Ishikawa (cell line): ENCODE data around the gene PRMT7.

Source experiments
- CEBPB ChIP-seq: IDR thresholded peaks from 2 replicates; pipeline ENCODE4 v1.6.1; 2012
- CREB1 ChIP-seq: IDR thresholded peaks from 2 replicates; pipeline ENCODE4 v1.6.1; 2012; ENCODE audit warnings: low read depth
- EGR1 ChIP-seq: IDR thresholded peaks from 2 replicates; pipeline ENCODE4 v1.6.1; 2012
- EP300 ChIP-seq: IDR thresholded peaks from 2 replicates; pipeline ENCODE4 v1.6.1; 2012; ENCODE audit warnings: borderline replicate concordance
- FOXM1 ChIP-seq: IDR thresholded peaks from 2 replicates; pipeline ENCODE4 v1.6.1; 2012; ENCODE audit warnings: low read depth, borderline replicate concordance
- NFIC ChIP-seq: IDR thresholded peaks from 2 replicates; pipeline ENCODE4 v1.6.1; 2012
- RAD21 ChIP-seq: IDR thresholded peaks from 2 replicates; pipeline ENCODE4 v1.6.1; 2012; ENCODE audit warnings: low read depth
- TAF1 ChIP-seq: IDR thresholded peaks from 2 replicates; pipeline ENCODE4 v1.6.1; 2012; ENCODE audit warnings: low read depth, mild to moderate bottlenecking
- TCF12 ChIP-seq: IDR thresholded peaks from 2 replicates; pipeline ENCODE4 v1.6.1; 2012; ENCODE audit warnings: low read depth
- TEAD4 ChIP-seq: IDR thresholded peaks from 2 replicates; pipeline ENCODE4 v1.6.1; 2012
- YY1 ChIP-seq: IDR thresholded peaks from 2 replicates; pipeline ENCODE4 v1.6.1; 2012; ENCODE audit warnings: low read depth
- ZBTB7A ChIP-seq: IDR thresholded peaks from 2 replicates; pipeline ENCODE4 v1.6.1; 2012; ENCODE audit warnings: low read depth
- TF ChIP-seq, protein P1 (sequence below): IDR thresholded peaks from 2 replicates; pipeline ENCODE4 v1.6.1; 2012; ENCODE audit warnings: low read depth, mild to moderate bottlenecking
- TF ChIP-seq, protein P2 (sequence below): IDR thresholded peaks from 2 replicates; pipeline ENCODE4 v1.6.1; 2012
- TF ChIP-seq, protein P3 (sequence below): IDR thresholded peaks from 2 replicates; pipeline ENCODE4 v1.6.1; 2012

The PRMT7 gene

DNA sequence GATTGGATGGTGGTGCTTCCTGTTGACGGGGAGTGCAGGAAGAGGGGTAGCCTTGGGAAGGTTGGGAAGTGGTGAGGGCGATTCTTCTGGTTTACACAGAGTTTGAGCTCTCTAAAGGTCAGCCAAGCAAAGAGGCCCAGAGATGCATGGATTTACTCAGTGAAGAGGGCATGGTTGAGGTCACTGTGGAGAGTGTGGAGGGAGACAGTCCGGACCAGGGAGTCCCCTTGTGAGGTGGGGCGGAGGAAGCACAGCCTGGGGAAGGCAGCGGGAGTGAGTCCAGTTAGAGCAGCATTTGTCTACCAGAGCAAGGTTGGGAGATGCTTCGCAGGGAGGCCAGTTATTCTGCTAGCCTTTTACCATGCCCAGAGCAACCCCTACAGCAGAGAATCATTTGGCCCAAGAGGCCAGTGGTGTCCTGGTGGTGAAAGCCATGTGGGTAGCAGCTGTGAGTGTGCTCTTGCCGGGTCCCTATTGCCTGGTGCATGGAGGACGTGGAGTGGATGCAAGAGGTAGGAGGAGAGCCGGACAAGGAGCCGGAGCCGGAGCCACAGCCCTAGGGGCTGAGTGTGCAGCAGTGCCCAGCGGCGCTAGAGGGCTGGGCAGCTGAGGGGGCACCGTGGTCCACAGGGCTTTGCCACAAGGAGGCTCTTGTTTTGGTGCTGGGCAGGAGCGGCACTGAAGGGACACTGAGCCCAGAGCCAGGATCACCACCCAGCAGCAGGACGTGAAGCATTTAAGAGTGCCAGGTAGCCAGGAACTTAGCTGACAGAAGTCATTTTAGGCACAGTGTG lies 27.7 kb downstream of the PRMT7 start:
- TF ChIP-seq CEBPB, result no peak

DNA sequence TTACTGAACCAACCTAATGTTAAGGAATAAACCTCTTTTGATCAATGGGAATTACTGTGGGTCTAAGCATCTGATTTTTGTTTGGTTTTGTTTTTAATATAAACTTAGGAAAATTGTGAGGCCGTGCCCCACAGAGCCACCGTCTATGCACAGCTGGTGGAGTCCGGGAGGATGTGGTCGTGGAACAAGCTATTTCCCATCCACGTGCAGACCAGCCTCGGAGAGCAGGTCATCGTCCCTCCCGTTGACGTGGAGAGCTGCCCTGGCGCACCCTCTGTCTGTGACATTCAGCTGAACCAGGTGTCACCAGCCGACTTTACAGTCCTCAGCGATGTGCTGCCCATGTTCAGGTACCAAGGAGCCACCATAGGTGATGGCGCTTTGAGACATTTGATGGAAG lies 28.4 kb downstream of the PRMT7 start:
- no peak for TF ChIP-seq TAF1
- no peak for TF ChIP-seq RAD21
- TF ChIP-seq TEAD4, result no peak
- TF ChIP-seq TCF12, result no peak
- no peak for TF ChIP-seq FOXM1
- no peak for TF ChIP-seq CREB1
- TF ChIP-seq, protein P1, sequence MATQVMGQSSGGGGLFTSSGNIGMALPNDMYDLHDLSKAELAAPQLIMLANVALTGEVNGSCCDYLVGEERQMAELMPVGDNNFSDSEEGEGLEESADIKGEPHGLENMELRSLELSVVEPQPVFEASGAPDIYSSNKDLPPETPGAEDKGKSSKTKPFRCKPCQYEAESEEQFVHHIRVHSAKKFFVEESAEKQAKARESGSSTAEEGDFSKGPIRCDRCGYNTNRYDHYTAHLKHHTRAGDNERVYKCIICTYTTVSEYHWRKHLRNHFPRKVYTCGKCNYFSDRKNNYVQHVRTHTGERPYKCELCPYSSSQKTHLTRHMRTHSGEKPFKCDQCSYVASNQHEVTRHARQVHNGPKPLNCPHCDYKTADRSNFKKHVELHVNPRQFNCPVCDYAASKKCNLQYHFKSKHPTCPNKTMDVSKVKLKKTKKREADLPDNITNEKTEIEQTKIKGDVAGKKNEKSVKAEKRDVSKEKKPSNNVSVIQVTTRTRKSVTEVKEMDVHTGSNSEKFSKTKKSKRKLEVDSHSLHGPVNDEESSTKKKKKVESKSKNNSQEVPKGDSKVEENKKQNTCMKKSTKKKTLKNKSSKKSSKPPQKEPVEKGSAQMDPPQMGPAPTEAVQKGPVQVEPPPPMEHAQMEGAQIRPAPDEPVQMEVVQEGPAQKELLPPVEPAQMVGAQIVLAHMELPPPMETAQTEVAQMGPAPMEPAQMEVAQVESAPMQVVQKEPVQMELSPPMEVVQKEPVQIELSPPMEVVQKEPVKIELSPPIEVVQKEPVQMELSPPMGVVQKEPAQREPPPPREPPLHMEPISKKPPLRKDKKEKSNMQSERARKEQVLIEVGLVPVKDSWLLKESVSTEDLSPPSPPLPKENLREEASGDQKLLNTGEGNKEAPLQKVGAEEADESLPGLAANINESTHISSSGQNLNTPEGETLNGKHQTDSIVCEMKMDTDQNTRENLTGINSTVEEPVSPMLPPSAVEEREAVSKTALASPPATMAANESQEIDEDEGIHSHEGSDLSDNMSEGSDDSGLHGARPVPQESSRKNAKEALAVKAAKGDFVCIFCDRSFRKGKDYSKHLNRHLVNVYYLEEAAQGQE, result no peak
- TF ChIP-seq, protein P2, sequence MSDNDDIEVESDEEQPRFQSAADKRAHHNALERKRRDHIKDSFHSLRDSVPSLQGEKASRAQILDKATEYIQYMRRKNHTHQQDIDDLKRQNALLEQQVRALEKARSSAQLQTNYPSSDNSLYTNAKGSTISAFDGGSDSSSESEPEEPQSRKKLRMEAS, result no peak
- TF ChIP-seq, protein P3, sequence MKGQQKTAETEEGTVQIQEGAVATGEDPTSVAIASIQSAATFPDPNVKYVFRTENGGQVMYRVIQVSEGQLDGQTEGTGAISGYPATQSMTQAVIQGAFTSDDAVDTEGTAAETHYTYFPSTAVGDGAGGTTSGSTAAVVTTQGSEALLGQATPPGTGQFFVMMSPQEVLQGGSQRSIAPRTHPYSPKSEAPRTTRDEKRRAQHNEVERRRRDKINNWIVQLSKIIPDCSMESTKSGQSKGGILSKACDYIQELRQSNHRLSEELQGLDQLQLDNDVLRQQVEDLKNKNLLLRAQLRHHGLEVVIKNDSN, result no peak
- no peak for TF ChIP-seq YY1
- TF ChIP-seq EP300, result no peak
- TF ChIP-seq ZBTB7A, result no peak
- no peak for TF ChIP-seq NFIC
- TF ChIP-seq EGR1, result no peak
- TF ChIP-seq CEBPB, result no peak

DNA sequence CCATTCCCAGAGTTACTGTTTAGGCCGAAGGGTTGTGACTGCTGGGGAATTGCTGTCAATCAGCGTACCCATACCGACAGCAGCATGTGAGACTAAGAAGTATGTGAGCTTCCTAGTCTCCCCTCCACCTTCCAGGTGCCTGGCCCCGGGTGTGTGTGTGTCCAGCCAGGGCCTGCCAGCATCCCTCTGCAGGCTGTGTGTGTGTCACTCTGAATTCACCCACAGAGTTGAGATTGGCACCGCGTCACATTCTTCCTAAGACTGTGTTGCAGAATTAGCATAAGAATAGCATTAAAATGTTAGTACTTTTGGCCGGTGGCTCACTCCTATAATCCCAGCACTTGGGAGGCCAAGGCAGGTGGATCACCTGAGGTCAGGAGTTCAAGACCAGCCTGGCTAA lies 31.8 kb downstream of the PRMT7 start:
- no peak for TF ChIP-seq CEBPB
- TF ChIP-seq ZBTB7A, result no peak
- TF ChIP-seq RAD21, result no peak
- no peak for TF ChIP-seq FOXM1

DNA sequence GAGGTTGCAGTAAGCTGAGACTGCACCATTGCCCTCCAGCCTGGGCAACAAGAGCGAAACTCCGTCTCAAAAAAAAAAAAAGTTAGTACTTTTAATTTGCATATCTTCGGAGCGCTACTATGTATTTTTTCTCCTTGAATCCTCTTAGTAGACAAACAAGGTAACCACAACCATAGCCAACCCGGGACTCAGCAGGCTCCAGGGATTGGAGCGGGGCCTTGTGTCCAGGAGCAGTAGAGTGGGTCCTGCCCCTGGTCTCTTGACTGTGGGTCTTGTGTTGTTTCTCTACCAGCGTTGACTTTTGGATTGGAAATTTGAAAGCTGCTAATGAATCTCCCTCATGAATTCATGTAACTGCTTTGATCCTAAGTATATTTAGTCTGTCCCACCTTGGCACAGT lies 32.3 kb downstream of the PRMT7 start:
- TF ChIP-seq RAD21 (no peak), YY1 (no peak), CEBPB (no peak), EGR1 (no peak), FOXM1 (no peak), TEAD4 (no peak), CREB1 (no peak), NFIC (no peak), EP300 (no peak), TAF1 (no peak), TCF12 (no peak), ZBTB7A (no peak)
- TF ChIP-seq, protein P3, result no peak
- TF ChIP-seq, protein P1, result no peak
- TF ChIP-seq, protein P2, result no peak

DNA sequence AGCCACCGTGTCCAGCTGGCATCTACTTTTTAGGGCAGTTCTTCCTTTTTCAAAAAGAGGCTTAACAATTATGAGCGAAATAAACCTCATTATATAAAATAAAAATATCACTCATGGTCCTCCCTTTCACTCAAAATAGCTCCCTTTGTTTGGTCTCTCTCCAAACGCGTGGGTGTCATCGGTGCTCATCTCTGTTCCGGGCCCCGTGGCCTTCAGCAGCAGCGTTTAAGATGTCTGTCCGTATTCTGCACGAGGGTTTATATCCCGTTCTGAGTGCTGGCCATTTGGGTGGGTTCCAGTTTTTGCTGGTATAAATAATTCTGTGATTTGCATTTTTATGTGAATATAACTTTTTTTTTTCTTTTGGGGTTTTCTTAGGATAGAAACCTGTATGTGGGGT lies 33.4 kb downstream of the PRMT7 start:
- TF ChIP-seq, protein P3, result no peak
- no peak for TF ChIP-seq ZBTB7A

DNA sequence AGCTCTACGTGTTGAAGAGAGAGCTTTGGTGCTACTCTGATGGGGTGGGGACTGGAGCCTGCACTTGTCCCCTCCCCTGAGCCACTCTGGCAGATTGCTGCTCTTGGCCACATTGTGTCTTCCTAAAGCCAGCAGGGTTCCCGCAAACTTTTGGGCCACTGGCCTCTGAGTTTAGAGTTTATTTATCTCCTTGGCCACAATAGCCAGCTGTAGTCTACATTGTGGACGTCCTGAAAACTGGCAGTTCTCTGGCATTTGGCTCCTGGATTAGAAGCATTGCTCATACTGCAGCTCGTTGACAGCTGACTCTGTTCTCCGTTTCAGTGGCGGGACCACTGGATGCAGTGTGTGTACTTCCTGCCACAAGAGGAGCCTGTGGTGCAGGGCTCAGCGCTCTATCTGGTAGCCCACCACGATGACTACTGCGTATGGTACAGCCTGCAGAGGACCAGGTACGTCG lies 34.6 kb downstream of the PRMT7 start:
- TF ChIP-seq TEAD4 (no peak), TCF12 (no peak), EGR1 (no peak), YY1 (no peak), NFIC (no peak), EP300 (no peak), TAF1 (no peak), FOXM1 (no peak), CEBPB (no peak), RAD21 (no peak), ZBTB7A (no peak), CREB1 (no peak)
- TF ChIP-seq, protein P1, result no peak
- TF ChIP-seq, protein P3, result no peak
- TF ChIP-seq, protein P2, result no peak
